Measurements from ENCODE around the gene ATP13A4. TPM values are rescaled to one million over a fixed set of nuclear protein-coding genes. Genes with fewer than 3 reads are reported as not detected.

Gene ATP13A4
- total and polyA plus RNA-seq, 8 donors = 5.7 to 15.7 (median 9.8) TPM

GRCh38 chr3:193375614-193376013 is 179.1 kb downstream of the ATP13A4 start:
- TF ChIP-seq, protein P1, sequence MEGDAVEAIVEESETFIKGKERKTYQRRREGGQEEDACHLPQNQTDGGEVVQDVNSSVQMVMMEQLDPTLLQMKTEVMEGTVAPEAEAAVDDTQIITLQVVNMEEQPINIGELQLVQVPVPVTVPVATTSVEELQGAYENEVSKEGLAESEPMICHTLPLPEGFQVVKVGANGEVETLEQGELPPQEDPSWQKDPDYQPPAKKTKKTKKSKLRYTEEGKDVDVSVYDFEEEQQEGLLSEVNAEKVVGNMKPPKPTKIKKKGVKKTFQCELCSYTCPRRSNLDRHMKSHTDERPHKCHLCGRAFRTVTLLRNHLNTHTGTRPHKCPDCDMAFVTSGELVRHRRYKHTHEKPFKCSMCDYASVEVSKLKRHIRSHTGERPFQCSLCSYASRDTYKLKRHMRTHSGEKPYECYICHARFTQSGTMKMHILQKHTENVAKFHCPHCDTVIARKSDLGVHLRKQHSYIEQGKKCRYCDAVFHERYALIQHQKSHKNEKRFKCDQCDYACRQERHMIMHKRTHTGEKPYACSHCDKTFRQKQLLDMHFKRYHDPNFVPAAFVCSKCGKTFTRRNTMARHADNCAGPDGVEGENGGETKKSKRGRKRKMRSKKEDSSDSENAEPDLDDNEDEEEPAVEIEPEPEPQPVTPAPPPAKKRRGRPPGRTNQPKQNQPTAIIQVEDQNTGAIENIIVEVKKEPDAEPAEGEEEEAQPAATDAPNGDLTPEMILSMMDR (IDR thresholded peaks at IDR 0.05) = no peak
- no peak for FAIRE-seq
- intact Hi-C loops (cut with DNase I) = no loop called here
- no peak overlapping the region for H3K27ac ChIP-seq
- DNase-seq = no peak
- WGBS, 2 donors = 74 to 85% methylated on average over 8 of the region's 8 CpGs
- no peaks in the 10 kb centered on the region for H3K27me3 ChIP-seq
- H3K36me3 ChIP-seq = no peaks in the 10 kb centered on the region
- H3K9me3 ChIP-seq = no peaks in the 10 kb centered on the region
- H3K4me1 ChIP-seq = no peaks in the 10 kb centered on the region
- H3K4me3 ChIP-seq = no peak overlapping the region
- no peak for ATAC-seq

DNA sequence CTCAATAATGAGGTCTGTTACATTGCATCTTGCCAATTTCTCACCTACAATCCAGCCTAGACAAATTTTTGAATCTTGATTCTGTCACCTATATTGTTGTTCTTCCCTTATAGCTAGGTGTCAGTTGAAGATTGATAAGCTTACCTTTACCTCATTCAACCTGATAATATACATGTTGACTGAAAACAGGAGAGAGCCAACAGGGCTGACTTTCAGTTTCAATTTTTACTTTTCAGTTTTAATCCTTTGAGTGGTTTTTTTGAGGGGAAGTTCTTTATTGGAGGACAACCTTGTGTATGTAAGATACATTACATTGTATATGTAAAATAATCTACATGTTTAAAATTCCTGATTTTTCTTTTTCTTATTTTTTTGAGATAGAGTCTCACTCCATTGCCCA is 181.9 kb downstream of the ATP13A4 start:
- no peaks in the 10 kb centered on the region for H3K36me3 ChIP-seq
- TF ChIP-seq, protein P1 (IDR thresholded peaks at IDR 0.05) = no peak
- DNase-seq = no peak
- H3K4me3 ChIP-seq = no peak overlapping the region
- H3K27ac ChIP-seq = no peak overlapping the region
- no peak for ATAC-seq
- no peaks in the 10 kb centered on the region for H3K4me1 ChIP-seq
- no peak for FAIRE-seq
- no peaks in the 10 kb centered on the region for H3K9me3 ChIP-seq
- intact Hi-C loops (cut with DNase I) = no loop called here
- no peaks in the 10 kb centered on the region for H3K27me3 ChIP-seq

DNA sequence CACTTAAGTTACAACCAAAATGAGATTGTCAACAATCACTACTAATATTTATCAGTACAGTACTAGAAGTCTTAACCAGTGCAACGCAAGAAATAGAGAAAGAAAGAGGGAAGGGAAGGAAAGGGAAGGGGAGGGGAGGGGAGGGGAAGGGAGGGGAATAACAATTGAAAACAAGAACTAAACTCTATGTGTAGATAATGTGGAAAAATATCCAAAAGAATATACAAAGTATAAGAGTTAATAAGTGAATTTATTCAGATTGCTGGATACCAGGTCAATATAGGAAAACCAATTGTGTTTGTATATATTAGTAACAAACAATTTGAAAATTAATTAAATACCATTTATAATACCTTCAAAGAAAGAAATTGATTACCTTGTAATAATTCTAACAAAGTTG is 186.8 kb downstream of the ATP13A4 start:
- no peaks in the 10 kb centered on the region for H3K9me3 ChIP-seq
- ATAC-seq (no peak), DNase-seq (no peak), FAIRE-seq (no peak)
- no peaks in the 10 kb centered on the region for H3K27me3 ChIP-seq
- TF ChIP-seq, protein P1 (IDR thresholded peaks at IDR 0.05) = no peak
- H3K4me3 ChIP-seq = no peak overlapping the region
- H3K36me3 ChIP-seq = no peaks in the 10 kb centered on the region
- intact Hi-C loops (cut with DNase I) = no loop called here
- no peaks in the 10 kb centered on the region for H3K4me1 ChIP-seq
- WGBS, 2 donors = 54 to 77% methylated on average over 1 of the region's 1 CpG
- no peak overlapping the region for H3K27ac ChIP-seq

DNA sequence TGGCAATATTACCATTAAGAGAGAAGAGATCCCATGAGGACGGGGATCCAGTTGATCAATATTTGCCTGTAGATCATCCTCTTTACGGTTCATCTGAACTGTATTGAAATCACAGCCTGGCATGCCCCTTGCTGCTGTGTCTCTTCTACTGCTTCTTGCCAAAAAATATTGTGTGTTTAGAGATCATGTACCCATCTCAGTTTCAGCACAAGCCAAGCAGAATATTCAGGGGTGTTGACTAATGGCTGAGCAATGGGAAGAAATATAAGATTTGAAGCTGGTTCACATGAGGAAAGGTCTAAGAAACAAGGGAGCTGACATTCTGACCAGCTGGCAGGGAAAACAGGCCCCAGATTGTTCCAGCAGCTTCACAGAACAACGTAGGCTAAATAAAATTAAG is 197.4 kb downstream of the ATP13A4 start:
- intact Hi-C loops (cut with DNase I) = no loop called here
- no peak overlapping the region for H3K4me3 ChIP-seq
- ATAC-seq (no peak), FAIRE-seq (no peak), DNase-seq (no peak)
- no peak overlapping the region for H3K27ac ChIP-seq
- no peaks in the 10 kb centered on the region for H3K9me3 ChIP-seq
- H3K4me1 ChIP-seq = no peaks in the 10 kb centered on the region
- no peaks in the 10 kb centered on the region for H3K36me3 ChIP-seq
- WGBS, 2 donors = 71 to 72% methylated on average over 3 of the region's 3 CpGs
- TF ChIP-seq, protein P1 (IDR thresholded peaks at IDR 0.05) = no peak
- H3K27me3 ChIP-seq = no peaks in the 10 kb centered on the region

- intact Hi-C loops (cut with DNase I) = no loop called here
- DNase-seq (no peak), FAIRE-seq (no peak), ATAC-seq (no peak)
- Histone ChIP-seq H3K9me3 (no peaks in the 10 kb centered on the region), H3K27ac (no peak overlapping the region), H3K4me3 (no peak overlapping the region), H3K36me3 (no peaks in the 10 kb centered on the region), H3K4me1 (no peaks in the 10 kb centered on the region), H3K27me3 (peaks cover 0 to 8% (median 0%) of the 10 kb centered on the region in 4 donors)
- WGBS, 2 donors = 45 to 57% methylated on average over 5 of the region's 5 CpGs
- TF ChIP-seq, protein P1 (IDR thresholded peaks at IDR 0.05) = no peak
Measured at GRCh38 chr3:193354423-193354822, 200.3 kb downstream of the ATP13A4 start.

Other genes with a start within 250 kb of the ATP13A4 start
- under 1 TPM; 0.08 to 0.16 (median 0.14) TPM for gene ATP13A5, start 176.1 kb downstream of the ATP13A4 start, total RNA-seq
- under 1 TPM; 0.11 to 0.38 TPM for gene ATP13A5, start 176.1 kb downstream of the ATP13A4 start, polyA plus RNA-seq
- 10 to 100 TPM; 23.3 to 31.7 (median 25.3) TPM for gene OPA1, start 38.3 kb upstream of the ATP13A4 start, total RNA-seq
- gene OPA1, start 38.3 kb upstream of the ATP13A4 start, polyA plus RNA-seq = 10 to 100 TPM in 1 of 2 donors, 1 to 10 TPM in 1; 6.3 to 13.7 TPM

Data from pancreas (tissue), 10 donors.